Measurements from ENCODE around the gene ALDH16A1. TPM values are rescaled to one million over a fixed set of nuclear protein-coding genes. Genes with fewer than 3 reads are reported as not detected.
A peak's percentile ranks its signal among the peaks of the same experiment; 100 is the strongest.

The ALDH16A1 gene
- total and polyA plus RNA-seq, 2 of the 8 experiments (the other 6 are each of a cell fraction or from before 2014, with no cell fraction given): 30.5 to 34.3 TPM

- H2BK12ac ChIP-seq (ENCODE audit: low read depth, low read length): peak overlapping the region; percentile 94; the same call in 1 of the 2 replicates
- H2AK5ac ChIP-seq (ENCODE audit: low read depth, low read length): peak overlapping the region; percentile 70; the same call in 1 of the 2 replicates
- no peak overlapping the region for H4K91ac ChIP-seq (replicated peaks; ENCODE audit: insufficient read length, low read length)
- H3K23ac ChIP-seq (ENCODE audit: insufficient read length): no peak overlapping the region
- no peak overlapping the region for H3K14ac ChIP-seq (ENCODE audit: insufficient read length)
- peak overlapping the region; percentile 11; the same call in 1 of the 2 replicates for H2BK20ac ChIP-seq (ENCODE audit: low read length)
- H3K79me2 ChIP-seq (ENCODE audit: control insufficient read depth in 1 of 2, insufficient read depth in 2 of 2, low read length in 2 of 2): no peaks in the 10 kb centered on the region
- peaks cover 23 to 61% (median 57%) of the 10 kb centered on the region in 4 experiments for H3K27me3 ChIP-seq (replicated peaks in 1 of 4; ENCODE audit: control insufficient read depth in 3 of 4, extremely low read depth in 1 of 4, insufficient read depth in 3 of 4, low read length in 3 of 4)
- WGBS, 2 experiments (ENCODE audit: extremely low coverage in 1 of 2, insufficient coverage in 1 of 2, insufficient read length in 1 of 2, insufficient replicate concordance in 2 of 2, low coverage in 1 of 2, low lambda C conversion rate in 2 of 2, missing lambda C conversion rate in 1 of 2): 16% methylated on average over 30 of the region's 30 CpGs; no CpG with 5 or more reads in 1 of the 2 experiments
- FAIRE-seq (peak; percentile 75), DNase-seq (ENCODE audit: low read depth in 1 of 2, low spot score in 2 of 2) (peak; percentile 84 to 100)
- H3K4ac ChIP-seq (replicated peaks; ENCODE audit: insufficient read length, low read depth, low read length): peak overlapping the region; percentile 58
- peak overlapping the region; percentile 63; the same call in 1 of the 2 replicates for H2BK5ac ChIP-seq (ENCODE audit: low read depth, low read length)
- ChIA-PET POLR2A (ENCODE audit: partially characterized antibody) (interaction anchor here (0.9 to 5.0 kb wide), 15 partner anchors 9 to 87 kb away, joined by 3 to 21 read pairs (median 4); partner anchors contain the start of genes PIH1D1 and TEAD2), CTCF (ENCODE audit: partially characterized antibody) (interaction anchor here (0.5 to 5.2 kb wide), 9 partner anchors 9 to 741 kb away, joined by 3 to 49 read pairs (median 8); partner anchors contain the start of gene SLC17A7)
- no peaks in the 10 kb centered on the region for H3K9me3 ChIP-seq (ENCODE audit: insufficient read depth in 2 of 2, low read depth in 1 of 2, low read length in 1 of 2)
- peaks cover 4 to 41% (median 23%) of the 10 kb centered on the region in 4 experiments for H3K4me1 ChIP-seq (replicated peaks in 1 of 4; ENCODE audit: control insufficient read depth in 3 of 4, insufficient read depth in 4 of 4, low read length in 3 of 4)
- 0 out of 2 replicates have a peak overlapping the region, but pooled peaks have one; percentile 52 for H2AFZ ChIP-seq (ENCODE audit: low read length)
- H3K56ac ChIP-seq (replicated peaks; ENCODE audit: insufficient read length, low read depth, low read length): no peak overlapping the region
- no peak overlapping the region for H2BK15ac ChIP-seq (ENCODE audit: low read length)
- H3K18ac ChIP-seq (ENCODE audit: extremely low read depth, low read length): peak overlapping the region; percentile 71
- no peaks in the 10 kb centered on the region for H3K79me1 ChIP-seq (ENCODE audit: low read depth, low read length)
- H4K20me1 ChIP-seq (replicated peaks in 1 of 2; ENCODE audit: control insufficient read depth in 1 of 2, insufficient read depth in 2 of 2, low read length in 2 of 2): no peaks in the 10 kb centered on the region
- peak overlapping the region; percentile 5 to 52 (median 23); a peak in 5 of 8 replicates for H3K4me3 ChIP-seq (ENCODE audit: extremely low read depth in 1 of 4, insufficient read depth in 2 of 4, low read depth in 3 of 4, low read length in 4 of 4)
- H4K8ac ChIP-seq (ENCODE audit: extremely low read depth, insufficient read depth, low read length): no peak overlapping the region; the same call in 1 of the 2 replicates
- no peak overlapping the region for H2BK120ac ChIP-seq (replicated peaks; ENCODE audit: low read depth, low read length)
- no peak overlapping the region for H4K5ac ChIP-seq (ENCODE audit: insufficient read length, low read depth, low read length)
- H3K23me2 ChIP-seq (ENCODE audit: low read depth, low read length): peaks cover 21% of the 10 kb centered on the region
- H3K9ac ChIP-seq (replicated peaks in 1 of 4; ENCODE audit: extremely low read depth in 1 of 4, low read depth in 3 of 4, low read length in 3 of 4): no peak overlapping the region
- peak overlapping the region; percentile 57 to 97 for H3K4me2 ChIP-seq (ENCODE audit: insufficient read depth in 1 of 2, low read depth in 2 of 2, low read length in 2 of 2)
- no peaks in the 10 kb centered on the region for H3K36me3 ChIP-seq (ENCODE audit: control insufficient read depth in 2 of 4, insufficient read depth in 4 of 4, low read length in 3 of 4)
- H3K27ac ChIP-seq (ENCODE audit: low read depth, low read length): no peak overlapping the region
- TF ChIP-seq MAX (IDR thresholded peaks at IDR 0.05): peak; percentile 29; the same call in 1 of the 2 replicates
- no peak for TF ChIP-seq TEAD4 (IDR thresholded peaks at IDR 0.05; ENCODE audit: low read depth, low read length)
- no peak for TF ChIP-seq SIX5 (IDR thresholded peaks at IDR 0.05; ENCODE audit: low read depth, low read length)
- TF ChIP-seq KDM4A (IDR thresholded peaks at IDR 0.05; ENCODE audit: low read depth, low read length, severe bottlenecking): no peak
- no peak for TF ChIP-seq USF2 (IDR thresholded peaks at IDR 0.05; ENCODE audit: low read length)
- TF ChIP-seq RBBP5 (IDR thresholded peaks at IDR 0.05; ENCODE audit: borderline replicate concordance, low read depth, low read length): no peak
- no peak; the same call in 1 of the 2 replicates for TF ChIP-seq TBP (IDR thresholded peaks at IDR 0.05; ENCODE audit: low read depth, low read length)
- peak in 1 of 2 experiments; percentile 65; a peak in 1 of 4 replicates for TF ChIP-seq SIN3A (conservative IDR thresholded peaks at IDR 0.05 in 1 of 2, IDR thresholded peaks at IDR 0.05 in 1 of 2; ENCODE audit: low read depth in 1 of 2, low read length in 2 of 2)
- 0 out of 2 replicates have a peak, but pooled peaks have one; percentile 42 for TF ChIP-seq TCF12 (IDR thresholded peaks at IDR 0.05; ENCODE audit: low read depth, low read length)
- no peak for TF ChIP-seq CHD1 (IDR thresholded peaks at IDR 0.05; ENCODE audit: low read depth, low read length)
These were observed 27.0 kb upstream of the ALDH16A1 start for GRCh38 chr19:49425922-49426592.

Measured in H1 (cell line).